GM19238 (cell line): Measurements from ENCODE around the gene EFCAB7.
A peak's percentile ranks its signal among the peaks of the same experiment; 100 is the strongest.
"Not testable (repeated sequence)": the region's sequence is repeated elsewhere in the genome, so short reads cannot be mapped to it uniquely, and the experiment has no call there.

Experiments
- DNase-seq: peaks from one replicate; pipeline ENCODE4 v3.0.0; 2011; ENCODE audit warnings: low spot score; ENCODE audit not compliant: insufficient read length

EFCAB7 gene

DNA sequence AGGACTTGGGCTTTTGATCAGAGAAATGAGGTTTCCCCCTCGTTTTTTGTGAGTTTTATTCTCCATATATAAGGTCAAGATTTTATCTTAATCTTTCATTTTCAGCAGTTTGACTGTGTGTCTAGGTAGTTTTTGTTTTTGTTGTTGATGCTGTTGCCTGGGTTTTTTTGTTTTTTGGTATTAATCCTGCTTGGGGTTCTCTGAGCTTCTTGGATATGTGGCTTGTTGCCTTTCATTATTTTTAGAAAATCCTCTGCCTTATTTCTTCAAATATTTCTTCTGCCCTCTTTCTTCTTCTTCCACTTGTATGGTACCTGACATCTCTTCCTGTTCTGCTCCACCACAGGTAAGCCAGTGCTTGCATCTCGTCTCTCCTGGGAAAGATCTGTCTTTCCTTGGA is 25.0 kb downstream of the EFCAB7 start:
- no peak for DNase-seq

DNA sequence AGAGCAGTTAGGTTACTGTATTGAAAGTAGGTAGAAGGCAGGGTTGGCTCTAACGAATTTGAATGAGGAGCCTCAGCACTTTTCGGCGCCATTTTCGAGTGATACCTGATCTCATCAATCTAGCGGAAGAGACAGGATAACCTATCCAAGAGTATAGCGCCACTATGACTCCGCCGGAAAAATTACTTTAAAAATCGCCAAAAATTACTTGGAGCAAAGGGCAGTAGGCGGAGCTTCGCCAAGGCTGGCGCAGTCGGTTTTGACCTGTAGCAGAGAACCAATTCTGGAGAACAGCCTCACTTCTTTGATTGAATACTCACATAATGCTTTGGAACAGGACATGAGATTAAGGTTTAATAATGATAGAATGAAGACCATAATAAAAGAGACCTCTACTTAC is 25.6 kb downstream of the EFCAB7 start:
- DNase-seq, result no peak

DNA sequence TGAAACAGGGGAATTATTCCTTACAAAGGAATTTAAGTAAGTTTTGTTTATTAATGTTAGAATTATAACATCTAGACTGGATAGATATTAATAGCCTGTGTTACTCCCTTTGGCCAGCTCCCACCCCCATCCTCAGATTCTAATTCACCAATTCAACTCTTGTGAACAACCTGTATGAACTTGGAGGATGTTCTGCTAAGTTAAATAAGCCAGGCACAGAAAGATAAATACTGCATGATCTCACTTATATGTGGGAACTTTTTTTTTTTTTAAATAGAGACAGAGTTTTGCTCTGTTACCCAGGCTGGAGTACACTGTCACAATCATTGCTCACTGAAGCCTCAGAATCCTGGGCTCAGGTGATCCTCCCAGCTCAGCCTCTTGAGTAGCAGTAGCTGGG is 32.2 kb downstream of the EFCAB7 start:
- DNase-seq, result no peak

DNA sequence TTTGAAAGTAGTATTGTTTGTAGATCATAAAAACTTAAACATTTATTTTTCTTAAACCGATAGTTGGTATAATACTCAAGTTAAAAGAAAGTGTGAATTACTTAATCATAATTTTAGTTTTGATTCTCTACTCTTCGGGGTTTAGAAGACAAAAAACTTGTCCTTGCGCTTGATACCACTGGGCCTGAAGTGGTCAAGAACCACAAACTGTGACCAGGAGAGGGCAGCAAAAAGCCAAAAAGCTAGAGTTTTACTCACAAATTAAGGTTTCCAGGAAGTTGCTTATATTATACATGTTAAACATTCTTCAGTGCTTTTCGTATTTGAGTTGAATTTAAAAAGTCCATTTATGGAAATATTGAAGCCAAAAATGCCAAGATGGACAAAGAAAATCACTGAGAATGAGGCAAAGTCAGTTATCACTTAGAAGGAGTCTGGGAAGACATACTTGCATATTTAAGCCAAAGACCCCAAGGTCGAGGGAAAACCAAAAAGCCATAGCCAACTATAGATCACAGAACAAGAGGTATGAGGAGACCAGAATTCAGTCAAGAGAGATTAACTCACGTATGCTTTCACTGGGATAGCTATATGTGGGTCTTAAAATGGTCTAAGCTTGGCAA is 34.2 kb downstream of the EFCAB7 start:
- DNase-seq, result no peak

DNA sequence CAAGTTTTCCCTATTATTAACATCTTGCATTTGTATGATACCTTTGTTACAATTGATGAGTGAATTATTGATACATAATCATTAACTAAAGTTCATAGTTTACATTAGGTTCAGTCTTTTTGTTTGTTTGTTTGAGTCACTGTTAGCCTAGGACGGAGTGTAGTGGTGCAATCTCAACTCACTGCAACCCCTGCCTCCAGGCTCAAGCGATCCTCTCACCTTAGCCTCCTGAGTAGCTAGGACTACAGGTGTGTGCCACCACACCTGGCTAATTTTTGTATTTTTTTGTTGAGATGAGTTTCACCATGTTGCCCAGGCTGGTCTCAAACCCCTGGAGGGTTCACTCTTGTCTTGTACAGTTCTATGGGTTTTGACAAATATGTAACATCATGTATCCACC is 36.0 kb downstream of the EFCAB7 start:
- DNase-seq, result no peak

DNA sequence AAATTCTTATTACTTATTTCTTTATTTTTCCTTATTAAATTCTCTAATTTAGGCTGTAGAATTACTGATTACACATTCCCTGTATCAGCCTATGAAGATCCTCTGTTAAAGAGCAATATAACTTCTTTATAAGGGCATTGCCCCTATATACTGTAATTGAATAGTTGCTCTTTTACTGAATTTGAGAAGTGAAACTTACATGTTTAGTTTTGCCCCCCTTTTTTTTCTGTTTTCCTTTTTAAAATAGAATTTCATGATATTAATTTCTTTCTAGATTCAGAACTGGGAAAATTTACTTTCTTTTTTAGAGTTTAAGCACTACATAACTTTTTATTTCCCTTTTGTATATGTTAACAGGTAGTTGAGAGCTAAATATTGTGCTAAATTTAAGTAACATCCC is 40.4 kb downstream of the EFCAB7 start:
- DNase-seq, result no peak

DNA sequence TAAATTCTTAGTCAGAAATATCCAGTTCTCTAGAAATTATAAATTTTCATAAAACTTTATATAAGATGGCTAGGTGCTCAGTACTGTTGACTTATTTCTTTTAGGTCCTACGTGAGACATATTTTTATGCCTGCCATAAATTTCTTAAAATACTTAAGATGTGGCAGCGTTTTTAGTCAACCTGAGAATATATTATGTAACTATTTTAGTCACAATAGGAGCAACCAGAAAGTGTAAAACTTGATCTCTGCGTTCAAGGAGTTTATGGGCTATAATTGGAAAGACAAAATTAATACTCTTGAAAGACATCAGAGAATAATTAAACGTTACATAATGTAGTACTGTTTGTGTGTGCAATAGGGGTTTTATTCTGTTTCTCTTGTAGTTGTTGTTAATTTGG is 45.7 kb downstream of the EFCAB7 start:
- no peak for DNase-seq

DNA sequence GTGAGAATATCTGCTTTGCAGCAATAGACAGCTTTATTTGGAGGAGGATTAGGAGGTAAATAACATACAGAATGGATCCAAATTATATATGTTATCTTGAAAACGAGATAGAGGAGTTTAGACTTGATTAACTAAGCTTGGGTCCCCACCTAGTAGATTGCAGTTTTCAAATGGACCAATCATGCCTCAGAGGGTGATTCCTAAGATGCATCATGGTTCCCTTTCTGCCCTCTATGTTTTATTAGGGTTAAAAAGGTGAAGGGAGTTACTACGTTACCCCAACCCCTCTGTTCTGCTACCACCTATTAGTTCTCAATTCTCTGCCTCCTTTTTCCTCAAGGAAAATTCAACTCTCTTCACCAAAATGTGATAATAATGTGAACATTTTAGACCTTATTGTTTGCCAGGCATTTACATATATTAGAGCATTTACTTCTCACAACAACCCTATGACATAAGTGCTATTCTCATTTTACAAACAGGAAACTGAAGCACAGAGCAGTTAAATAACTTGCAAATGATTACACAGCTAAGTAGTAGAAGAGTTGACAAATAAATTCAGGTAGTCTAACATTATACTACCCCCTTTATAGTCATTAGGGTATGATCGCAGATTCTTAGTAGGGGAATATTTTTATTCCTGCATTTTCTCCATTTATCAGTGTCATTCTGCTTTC is 46.5 kb downstream of the EFCAB7 start:
- DNase-seq, result no peak

DNA sequence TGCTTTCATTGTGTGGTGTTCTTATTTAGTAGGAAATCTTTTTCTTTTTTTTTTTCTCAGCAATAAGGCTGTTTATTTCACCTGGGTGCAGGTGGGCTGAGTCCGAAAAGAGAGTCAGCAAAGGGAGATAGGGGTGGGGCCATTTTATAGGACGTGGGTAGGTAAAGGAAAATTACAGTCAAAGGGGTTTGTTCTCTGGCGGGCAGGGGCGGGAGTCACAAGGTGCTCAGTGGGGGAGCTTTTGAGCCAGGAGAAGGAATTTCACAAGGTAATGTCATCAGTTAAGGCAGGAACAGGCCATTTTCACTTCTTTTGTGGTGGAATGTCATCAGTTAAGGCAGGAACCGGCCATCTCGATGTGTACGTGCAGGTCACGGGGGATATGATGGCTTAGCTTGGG is 49.4 kb downstream of the EFCAB7 start:
- DNase-seq, result not testable (repeated sequence)

DNA sequence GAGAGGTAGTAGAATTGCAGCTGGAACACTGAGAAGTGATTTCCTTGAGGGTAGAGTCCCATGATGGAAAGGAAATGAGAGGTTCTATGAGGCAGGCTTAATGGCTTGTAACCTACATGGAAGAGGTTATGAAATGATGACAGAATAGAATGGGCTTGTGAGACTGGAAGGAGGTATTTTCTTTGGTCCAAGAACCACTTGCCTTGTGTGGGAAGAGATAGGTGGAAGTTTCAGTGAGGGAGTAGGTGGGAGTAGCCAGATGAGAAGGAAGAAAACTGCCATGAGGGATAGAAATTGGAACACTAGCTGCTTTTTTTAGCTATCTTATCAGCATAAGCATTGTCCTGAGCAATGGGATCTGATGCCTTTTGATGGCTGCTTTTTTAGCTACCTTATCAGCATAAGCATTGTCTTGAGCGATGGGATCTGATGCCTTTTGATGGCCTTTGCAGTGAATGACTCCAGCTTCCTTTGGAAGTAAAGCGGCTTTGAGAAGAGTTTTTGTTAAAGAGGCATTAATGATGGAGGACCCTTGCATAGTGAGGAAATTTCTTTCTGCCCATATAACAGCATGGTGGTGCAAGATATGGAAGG is 51.0 kb downstream of the EFCAB7 start:
- not testable (repeated sequence) for DNase-seq

DNA sequence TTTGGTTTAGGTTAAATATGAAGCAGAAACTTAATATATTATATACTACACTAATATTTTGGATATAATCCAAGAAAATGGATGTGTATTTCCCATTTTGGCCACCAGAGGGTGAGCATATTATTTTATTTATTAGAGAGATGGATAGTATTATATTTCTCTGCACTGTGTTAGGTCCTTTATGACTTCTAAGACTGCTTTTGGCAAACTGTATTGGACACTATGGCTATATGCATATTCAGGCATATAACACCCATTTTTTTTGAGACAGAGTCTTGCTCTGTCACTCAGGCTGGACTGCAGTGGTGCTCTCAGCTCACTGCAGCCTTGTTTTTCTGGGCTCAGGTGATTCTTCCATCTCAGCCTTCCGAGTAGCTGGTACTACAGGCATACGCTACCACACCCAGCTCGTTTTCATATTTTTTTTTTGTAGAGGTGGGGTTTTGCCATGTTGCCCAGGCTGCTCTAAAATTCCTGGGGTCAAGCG is 52.1 kb downstream of the EFCAB7 start:
- no peak for DNase-seq

DNA sequence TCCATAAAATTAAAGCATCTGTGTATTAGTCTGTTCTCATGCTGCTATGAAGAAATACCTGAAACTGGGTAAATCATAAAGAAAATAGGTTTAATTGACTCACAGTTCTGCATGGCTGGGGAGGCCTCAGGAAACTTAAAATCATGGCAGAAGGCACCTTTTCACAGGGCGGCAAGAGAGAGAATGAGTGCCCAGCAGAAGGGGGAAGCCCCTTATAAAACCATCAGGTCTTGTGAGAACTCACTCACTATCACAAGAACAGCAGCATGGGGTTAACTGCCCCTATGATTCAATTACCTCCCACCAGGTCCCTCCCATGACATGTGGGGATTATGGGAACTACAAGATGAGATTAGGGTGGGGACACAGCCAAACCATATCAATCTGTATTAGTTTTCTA is 63.0 kb downstream of the EFCAB7 start:
- not testable (repeated sequence) for DNase-seq

DNA sequence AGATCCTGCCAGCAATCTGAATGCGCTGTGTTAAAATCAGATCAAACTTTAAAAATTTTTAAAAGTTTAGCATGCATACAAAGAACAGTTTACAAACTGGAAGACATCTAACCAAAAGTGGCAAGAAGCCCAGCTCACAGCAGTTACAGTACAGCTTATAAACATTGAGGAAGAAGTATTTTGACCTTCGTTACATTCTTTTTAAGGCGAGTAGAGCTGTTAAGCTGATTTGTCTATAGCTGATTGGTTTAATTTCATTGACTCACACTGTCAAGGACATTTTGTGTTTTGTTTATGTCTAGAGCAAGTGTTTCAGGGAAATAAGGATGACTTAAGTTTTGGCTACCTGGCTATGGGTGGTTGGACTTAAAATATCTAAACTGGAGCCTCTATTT is 66.8 kb downstream of the EFCAB7 start:
- DNase-seq, result no peak

DNA sequence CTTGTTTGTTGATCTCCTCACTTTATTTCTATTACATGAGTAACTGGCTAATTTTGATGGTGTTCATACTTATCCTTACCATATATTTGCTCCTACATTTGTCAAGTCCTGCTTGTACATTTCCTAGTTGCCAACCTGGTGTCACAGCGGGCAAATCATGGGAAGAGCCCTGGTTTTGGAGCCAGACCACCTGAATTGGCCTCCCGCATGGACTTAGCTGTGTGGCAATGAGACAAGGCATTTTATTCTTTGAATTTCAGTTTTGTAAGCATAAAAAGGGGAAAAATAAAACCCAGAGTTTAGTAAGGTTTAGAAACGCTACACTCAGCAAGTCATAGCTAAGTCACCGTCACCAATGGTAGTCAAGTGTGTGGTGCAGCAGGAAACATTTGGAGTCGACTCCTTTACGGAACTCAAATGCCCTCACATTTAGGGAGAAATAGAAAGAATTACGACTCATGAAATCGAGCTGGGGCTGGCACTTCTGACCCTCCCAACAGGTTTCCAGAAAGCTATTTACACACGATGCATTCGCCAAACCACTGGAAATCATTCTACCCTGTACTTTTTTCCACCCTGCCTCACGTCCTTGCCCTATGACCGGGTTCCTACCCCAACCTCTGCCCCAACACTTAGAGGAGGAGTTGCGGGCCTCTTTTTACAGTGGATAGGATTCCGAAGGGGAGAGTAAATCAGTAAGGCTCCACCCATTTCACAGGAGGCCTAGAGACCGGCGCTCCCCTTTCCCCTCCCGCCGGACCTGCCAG is 69.4 kb downstream of the EFCAB7 start:
- DNase-seq, result no peak

DNA sequence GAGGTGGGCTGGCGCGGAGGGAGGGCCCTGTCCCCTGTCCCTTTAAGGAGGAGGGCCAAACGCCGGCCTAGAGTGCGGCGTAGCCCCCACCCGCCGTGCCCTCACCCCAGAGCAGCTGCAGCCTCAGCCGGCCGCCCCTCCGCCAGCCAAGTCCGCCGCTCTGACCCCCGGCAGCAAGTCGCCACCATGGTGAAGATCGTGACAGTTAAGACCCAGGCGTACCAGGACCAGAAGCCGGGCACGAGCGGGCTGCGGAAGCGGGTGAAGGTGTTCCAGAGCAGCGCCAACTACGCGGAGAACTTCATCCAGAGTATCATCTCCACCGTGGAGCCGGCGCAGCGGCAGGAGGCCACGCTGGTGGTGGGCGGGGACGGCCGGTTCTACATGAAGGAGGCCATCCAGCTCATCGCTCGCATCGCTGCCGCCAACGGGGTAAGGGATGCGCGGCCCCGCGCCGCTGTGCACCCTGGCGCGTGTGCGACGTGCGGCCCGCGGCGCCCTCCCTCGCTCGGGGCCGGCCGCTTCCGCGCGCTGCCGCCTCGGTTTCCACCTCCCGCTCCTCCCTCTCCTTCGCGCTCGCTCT is 70.1 kb downstream of the EFCAB7 start, which contains the start of gene PGM1:
TSS of gene PGM1 (plus strand) at position 109 of the 583 bp plus-strand sequence. CDS start at position 187, 78 bp downstream.
- peak; percentile 65 for DNase-seq

DNA sequence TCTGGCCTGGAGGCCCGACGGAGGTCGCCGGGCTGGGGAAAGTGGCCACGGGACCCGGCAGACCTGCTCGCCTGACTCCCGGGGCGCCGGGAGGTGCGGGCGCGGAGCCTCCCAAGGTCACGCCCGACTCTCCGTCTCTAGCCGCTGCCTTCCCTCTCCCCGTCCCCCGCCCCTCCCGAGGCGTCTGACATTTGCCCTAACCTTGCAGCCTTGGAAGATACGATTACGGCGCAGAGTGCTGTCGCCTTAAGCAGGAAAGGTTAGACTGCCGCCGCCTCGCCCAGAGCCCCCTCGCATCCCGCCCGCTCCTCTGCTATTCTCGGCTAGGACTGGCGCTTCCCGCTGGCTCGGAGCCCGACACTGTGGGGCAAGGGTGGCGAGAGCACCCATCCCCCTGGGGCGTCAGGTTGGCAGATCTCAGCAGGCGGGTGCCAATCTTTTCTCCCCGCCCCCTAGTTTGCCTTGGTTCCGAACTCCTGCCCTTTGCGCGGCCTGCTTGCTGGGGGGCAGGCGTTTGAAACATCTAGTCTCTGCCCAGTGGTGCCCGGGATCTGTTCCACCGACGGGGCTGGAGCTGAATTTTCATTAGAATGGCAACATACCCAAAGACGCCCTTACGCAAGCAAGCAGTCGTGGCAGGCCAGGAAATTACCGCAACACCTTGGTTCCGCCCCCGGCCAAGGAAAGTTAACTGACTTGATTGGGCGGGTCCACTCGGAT is 70.7 kb downstream of the EFCAB7 start:
- DNase-seq, result peak; percentile 44

DNA sequence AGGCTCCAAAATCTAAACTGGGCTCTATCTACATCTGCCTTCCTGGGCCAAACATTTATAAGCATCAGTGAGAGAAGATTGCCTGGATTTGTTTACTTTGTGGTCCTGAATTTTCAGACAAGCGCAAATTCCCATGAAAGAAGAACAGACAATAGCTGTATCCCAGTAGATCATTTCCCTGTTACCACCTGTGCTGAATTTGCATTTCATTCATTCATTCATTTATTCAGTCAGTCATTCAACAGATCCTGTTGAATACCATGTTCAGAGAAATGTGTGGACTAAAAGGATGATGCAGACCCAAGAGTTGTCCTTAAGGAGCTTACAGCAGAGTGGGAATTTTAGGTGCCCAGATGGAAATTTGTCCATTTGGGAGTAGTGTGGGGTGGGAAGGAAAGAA is 72.1 kb downstream of the EFCAB7 start:
- DNase-seq, result no peak

DNA sequence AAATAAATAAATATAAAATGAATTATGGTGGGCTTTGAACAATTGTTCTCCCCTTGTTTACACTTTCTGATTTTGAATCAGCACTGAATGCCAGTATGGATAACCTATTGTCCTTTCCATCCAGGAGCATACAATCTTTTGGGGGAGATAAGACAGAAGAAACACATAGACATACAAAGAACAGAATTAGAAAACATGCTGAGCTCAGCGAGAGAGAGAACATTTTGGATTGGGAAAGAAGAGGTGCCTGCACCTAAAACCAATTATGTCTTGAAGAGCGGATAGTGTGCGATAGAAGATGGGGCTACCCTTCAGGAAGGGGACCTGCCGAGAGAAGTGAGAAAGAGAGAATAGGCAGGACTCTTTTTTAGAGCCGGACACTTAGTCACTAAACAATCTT is 76.5 kb downstream of the EFCAB7 start:
- DNase-seq, result no peak

DNA sequence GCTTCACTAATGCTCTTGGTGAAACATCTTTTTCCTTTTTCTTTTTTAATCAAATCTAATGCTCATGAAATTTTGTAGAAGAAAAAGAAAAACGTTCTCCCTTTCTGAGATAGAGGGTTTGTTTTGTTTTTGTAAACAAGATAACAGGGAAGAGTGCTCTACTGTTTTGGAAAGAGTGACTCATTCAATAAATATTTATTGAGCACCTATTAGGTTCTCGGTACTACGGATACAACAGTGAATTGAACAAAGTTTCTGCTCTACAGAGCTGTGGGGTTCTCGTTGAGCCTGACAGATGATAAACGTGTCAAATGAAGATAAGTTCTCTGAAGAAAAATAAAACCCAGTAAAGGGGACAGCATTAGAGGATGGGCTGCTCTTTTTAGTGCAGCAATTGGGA is 76.9 kb downstream of the EFCAB7 start:
- DNase-seq, result no peak

DNA sequence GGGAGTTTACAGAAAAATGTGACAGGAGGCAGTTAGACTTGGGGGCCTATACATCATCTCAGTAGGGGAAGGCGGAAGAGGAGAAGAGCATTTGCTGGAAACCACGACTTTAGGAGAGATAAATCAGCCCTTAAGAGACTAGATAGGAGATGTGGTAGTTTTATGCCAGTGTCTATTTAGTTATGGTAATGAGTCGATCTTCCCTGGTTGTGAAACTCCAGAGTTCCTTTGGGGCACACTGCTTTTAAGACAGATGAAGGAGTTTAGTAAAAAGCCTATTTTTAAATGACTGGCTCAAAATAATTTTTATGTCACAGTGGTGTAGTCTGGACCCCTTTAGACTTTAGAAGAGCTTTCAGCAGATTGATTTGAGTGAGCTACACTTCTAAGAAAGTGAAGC is 77.7 kb downstream of the EFCAB7 start:
- DNase-seq, result no peak

DNA sequence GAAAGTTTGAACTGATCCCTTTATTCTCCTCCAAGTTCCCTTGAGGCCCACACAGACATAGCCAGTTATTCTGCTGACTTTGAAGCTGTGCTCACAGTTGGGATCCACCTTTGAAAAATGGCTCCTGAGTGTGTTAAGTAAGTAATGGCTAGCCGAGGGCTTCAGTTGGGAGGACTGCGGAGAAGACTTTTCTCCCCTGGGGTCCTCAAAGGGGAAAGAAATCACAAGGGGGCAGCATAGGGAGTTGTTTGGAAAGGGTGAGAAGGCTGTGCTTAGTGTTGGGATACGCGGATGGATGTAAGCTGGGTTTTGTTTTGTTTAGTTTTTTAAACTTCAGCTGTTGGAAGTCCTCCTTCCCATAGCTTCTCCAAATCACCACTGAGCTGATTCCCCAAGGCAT is 78.1 kb downstream of the EFCAB7 start:
- DNase-seq, result no peak
